Measurements from ENCODE around the gene SHMT2. TPM values are rescaled to one million over a fixed set of nuclear protein-coding genes. Genes with fewer than 3 reads are reported as not detected.

SHMT2 gene
- total and polyA plus RNA-seq, 9 of the 15 experiments (the other 6 are each of a cell fraction or from before 2014, with no cell fraction given) = 46.1 to 319 (median 115) TPM

GRCh38 chr12:57229634-57230380, at the start of gene SHMT2 (continued):
- TF ChIP-seq FOXO4 (CRISPR knock-in tag; IDR thresholded peaks at IDR 0.05) = no peak
- no peak for TF ChIP-seq YY1 (IDR thresholded peaks at IDR 0.05; ENCODE audit: borderline replicate concordance in 1 of 3, control insufficient read depth in 1 of 3, extremely low read depth in 1 of 3, insufficient read depth in 3 of 3, insufficient read length in 1 of 3, insufficient replicate concordance in 2 of 3, low read depth in 1 of 3, low read length in 2 of 3)
- TF ChIP-seq PTRF (tag; IDR thresholded peaks at IDR 0.05) = no peak
- no peak for TF ChIP-seq ZNF740 (CRISPR knock-in tag; IDR thresholded peaks at IDR 0.05)
- no peak for TF ChIP-seq ZNF740 (tag; IDR thresholded peaks at IDR 0.05)
- no peak for TF ChIP-seq ZNF444 (CRISPR knock-in tag; IDR thresholded peaks at IDR 0.05)
- TF ChIP-seq ZNF224 (CRISPR knock-in tag; IDR thresholded peaks at IDR 0.05) = no peak
- TF ChIP-seq NCOR1 (IDR thresholded peaks at IDR 0.05) = no peak
- TF ChIP-seq ZNF592 (IDR thresholded peaks at IDR 0.05) = peak; percentile 43
- TF ChIP-seq ZNF830 (CRISPR knock-in tag; IDR thresholded peaks at IDR 0.05) = no peak
- TF ChIP-seq PTBP1 (IDR thresholded peaks at IDR 0.05; ENCODE audit: low read depth, low read length) = no peak
- no peak for TF ChIP-seq YBX1 (IDR thresholded peaks at IDR 0.05)
- no peak for TF ChIP-seq ZNF395 (CRISPR knock-in tag; IDR thresholded peaks at IDR 0.05)
- peak; percentile 16; the same call in 1 of the 2 replicates for TF ChIP-seq KLF1 (tag; IDR thresholded peaks at IDR 0.05)
- TF ChIP-seq GTF2E2 (tag; IDR thresholded peaks at IDR 0.05) = peak; percentile 32; the same call in 1 of the 2 replicates
- TF ChIP-seq POLR2A (conservative IDR thresholded peaks at IDR 0.05) = peak; percentile 85
- TF ChIP-seq EP400 (IDR thresholded peaks at IDR 0.05) = peak; percentile 96
- no peak for TF ChIP-seq FOXA1 (IDR thresholded peaks at IDR 0.05; ENCODE audit: borderline replicate concordance)
- TF ChIP-seq ZNF511 (CRISPR knock-in tag; IDR thresholded peaks at IDR 0.05) = peak; percentile 72; the same call in 1 of the 2 replicates
- no peak for TF ChIP-seq ZNF551 (CRISPR knock-in tag; IDR thresholded peaks at IDR 0.05)

Data from K562 (cell line).